ENCODE results near the gene H1-8. TPM values are rescaled to one million over a fixed set of nuclear protein-coding genes. Genes with fewer than 3 reads are reported as not detected.

H1-8 gene
- total and polyA plus RNA-seq, 12 donors = not detected

DNA sequence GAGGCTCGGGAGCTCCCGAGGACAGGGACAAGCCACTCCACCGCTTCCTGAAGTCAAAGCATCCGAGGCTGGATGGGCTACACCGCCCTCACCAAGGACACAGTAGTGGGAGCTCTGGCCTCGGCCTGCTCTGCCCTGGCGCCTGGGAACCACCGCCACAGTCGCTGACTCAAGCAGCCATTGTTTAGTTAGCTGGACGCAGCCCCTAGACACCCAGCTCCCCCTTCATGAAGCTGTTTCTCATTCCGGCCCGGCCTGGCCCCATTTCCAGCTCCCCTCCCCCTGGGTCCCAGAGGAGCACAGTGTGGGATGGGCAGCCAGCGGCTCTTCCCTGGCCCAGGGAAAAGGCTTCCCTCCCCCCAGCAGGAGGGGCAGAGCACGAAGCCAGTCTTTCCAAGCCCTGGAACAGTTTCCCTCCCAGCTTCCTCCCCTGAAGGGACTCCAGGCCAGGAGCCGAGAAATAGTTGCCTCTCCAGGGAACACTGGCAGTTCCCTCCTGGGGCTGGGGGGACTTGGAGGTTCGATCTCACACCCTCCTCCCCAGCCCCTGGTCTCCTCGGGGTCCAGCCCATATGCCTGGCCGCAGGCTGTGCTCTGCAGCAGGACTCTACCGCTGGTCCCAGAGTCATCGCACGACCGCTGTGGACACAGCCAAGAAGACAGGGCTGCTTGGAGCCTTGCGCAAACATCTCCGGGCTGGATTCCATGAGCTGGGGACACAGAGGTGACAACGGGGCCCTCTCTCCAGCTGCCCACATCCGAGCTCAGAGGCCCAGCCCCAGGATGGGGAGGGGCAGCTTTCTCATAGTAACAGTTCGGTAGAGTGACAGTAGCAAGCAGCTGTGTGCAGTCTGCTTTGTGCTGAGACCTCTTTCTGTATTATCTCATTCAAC is 53.5 kb downstream of the H1-8 start:
- Histone ChIP-seq H3K27ac (peak overlapping the region; percentile 55 to 99 (median 92)), H3K9me3 (no peaks in the 10 kb centered on the region), H3K27me3 (no peaks in the 10 kb centered on the region), H3K4me3 (peak overlapping the region in 9 of 10 donors; percentile 9 to 66 (median 37)), H3K36me3 (peaks cover 0 to 8% (median 0%) of the 10 kb centered on the region in 9 donors), H3K4me1 (peaks cover 53 to 100% (median 98%) of the 10 kb centered on the region in 9 donors)
- ATAC-seq (peak; percentile 74 to 89 (median 83)), DNase-seq (peak; percentile 93 to 96)
- TF ChIP-seq, protein P1, sequence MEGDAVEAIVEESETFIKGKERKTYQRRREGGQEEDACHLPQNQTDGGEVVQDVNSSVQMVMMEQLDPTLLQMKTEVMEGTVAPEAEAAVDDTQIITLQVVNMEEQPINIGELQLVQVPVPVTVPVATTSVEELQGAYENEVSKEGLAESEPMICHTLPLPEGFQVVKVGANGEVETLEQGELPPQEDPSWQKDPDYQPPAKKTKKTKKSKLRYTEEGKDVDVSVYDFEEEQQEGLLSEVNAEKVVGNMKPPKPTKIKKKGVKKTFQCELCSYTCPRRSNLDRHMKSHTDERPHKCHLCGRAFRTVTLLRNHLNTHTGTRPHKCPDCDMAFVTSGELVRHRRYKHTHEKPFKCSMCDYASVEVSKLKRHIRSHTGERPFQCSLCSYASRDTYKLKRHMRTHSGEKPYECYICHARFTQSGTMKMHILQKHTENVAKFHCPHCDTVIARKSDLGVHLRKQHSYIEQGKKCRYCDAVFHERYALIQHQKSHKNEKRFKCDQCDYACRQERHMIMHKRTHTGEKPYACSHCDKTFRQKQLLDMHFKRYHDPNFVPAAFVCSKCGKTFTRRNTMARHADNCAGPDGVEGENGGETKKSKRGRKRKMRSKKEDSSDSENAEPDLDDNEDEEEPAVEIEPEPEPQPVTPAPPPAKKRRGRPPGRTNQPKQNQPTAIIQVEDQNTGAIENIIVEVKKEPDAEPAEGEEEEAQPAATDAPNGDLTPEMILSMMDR (IDR thresholded peaks at IDR 0.05) = peak in 2 of 9 donors; percentile 6 to 14
- 29 to 35% methylated on average over 27 of the region's 27 CpGs for WGBS, 2 donors
- intact Hi-C loops (cut with DNase I) = loop anchor here in 4 of 10 donors (5.0 to 10.0 kb wide), 4 partner anchors 34 to 104 kb away; no protein-coding TSS in a partner anchor

DNA sequence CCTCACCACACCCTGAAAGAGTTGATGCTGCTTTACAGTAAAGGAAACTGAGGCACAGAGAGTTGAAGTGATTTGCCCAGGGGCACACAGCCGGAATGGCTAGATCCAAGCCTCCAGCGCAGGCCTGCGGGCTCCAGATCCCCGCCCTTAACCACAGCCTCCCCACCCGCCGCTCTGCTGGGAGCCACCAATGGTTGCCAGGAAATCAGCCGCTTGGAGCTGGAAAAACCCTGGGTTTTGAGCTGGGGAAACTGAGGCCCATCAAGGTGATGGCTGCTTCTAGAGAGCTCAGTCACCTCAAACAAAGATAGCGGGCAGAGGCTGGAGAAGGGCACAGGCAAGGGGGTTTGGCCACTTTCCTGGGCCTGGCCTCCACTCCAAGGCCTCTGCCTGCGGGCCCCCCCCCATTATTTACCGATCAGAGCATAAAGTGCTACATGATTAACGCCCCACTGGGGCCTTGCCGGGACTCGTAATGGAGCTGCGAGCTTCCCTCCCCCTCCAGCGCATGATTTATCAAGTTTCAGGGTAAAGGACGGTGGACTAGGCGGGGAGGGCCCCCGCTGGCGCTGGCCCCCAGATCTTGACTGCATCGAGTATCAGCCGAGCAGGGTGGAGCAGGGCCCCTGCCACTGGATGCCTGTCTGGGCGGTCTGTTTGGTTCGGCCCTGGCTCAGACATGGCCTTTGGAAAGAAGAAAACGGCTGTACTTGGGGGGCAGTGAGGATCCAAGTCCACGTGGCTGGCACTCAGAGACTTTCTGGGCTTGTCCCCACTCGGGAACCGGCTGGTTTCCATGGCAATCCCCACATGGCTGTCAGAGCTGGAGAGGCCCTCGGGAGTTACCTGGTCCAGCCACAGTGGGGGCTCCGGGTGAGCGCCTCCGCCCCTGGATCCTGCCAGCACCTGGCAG is 54.4 kb downstream of the H1-8 start:
- Histone ChIP-seq H3K4me1 (peaks cover 46 to 100% (median 98%) of the 10 kb centered on the region in 9 donors), H3K27me3 (no peaks in the 10 kb centered on the region), H3K9me3 (no peaks in the 10 kb centered on the region), H3K4me3 (peak overlapping the region in 9 of 10 donors; percentile 9 to 66 (median 37)), H3K27ac (peak overlapping the region; percentile 55 to 99 (median 92)), H3K36me3 (peaks cover 0 to 12% (median 0%) of the 10 kb centered on the region in 9 donors)
- ATAC-seq (peak in 7 of 8 donors; percentile 4 to 28 (median 9)), DNase-seq (no peak)
- 39 to 51% methylated on average over 31 of the region's 31 CpGs for WGBS, 2 donors
- TF ChIP-seq, protein P1 (IDR thresholded peaks at IDR 0.05) = no peak
- intact Hi-C loops (cut with DNase I) = loop anchor here in 4 of 10 donors (5.0 to 10.0 kb wide), 4 partner anchors 35 to 105 kb away; no protein-coding TSS in a partner anchor

DNA sequence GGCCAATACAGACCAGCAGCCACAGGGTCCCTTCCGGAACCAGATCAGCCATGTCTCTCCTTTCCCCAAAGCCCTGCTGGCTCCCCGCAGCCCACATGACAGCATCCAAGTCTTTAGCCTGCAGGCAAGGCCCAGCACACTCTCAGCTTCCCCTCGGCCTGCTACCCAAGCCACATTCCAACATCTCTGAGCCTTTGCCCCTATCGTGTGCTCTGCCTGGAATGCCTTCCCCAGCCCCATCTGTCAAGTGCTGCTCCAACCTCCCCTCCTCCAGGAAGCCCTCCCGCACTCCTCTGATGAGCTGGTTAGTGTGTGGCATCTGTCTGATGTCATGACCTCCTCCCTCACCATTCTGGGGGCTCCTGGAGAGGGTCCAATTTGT is 55.0 kb downstream of the H1-8 start:
- WGBS, 2 donors = 44 to 55% methylated on average over 5 of the region's 5 CpGs
- Histone ChIP-seq H3K4me3 (peak overlapping the region in 6 of 10 donors; percentile 10 to 66 (median 40)), H3K9me3 (no peaks in the 10 kb centered on the region), H3K4me1 (peaks cover 42 to 100% (median 98%) of the 10 kb centered on the region in 9 donors), H3K27ac (peak overlapping the region; percentile 55 to 99 (median 92)), H3K27me3 (no peaks in the 10 kb centered on the region), H3K36me3 (peaks cover 0 to 16% (median 0%) of the 10 kb centered on the region in 9 donors)
- TF ChIP-seq, protein P1 (IDR thresholded peaks at IDR 0.05) = no peak
- intact Hi-C loops (cut with DNase I) = loop anchor here in 4 of 10 donors (5.0 to 10.0 kb wide), 4 partner anchors 36 to 106 kb away; no protein-coding TSS in a partner anchor
- DNase-seq = no peak
- no peak for ATAC-seq

All from heart right ventricle (tissue), 16 donors.